Endothelial cell of umbilical vein (primary cell): Measurements from ENCODE around the gene RAB31. TPM values are rescaled to one million over a fixed set of nuclear protein-coding genes. Genes with fewer than 3 reads are reported as not detected.

ENCODE experiments used
- BruUV-seq: library from RNA; stranded (reverse); fragments of 400-500 nt; replicated peaks from 2 replicates; lab custom pipeline; 2021; lab: Mats Ljungman, UMichigan
- CTCF ChIA-PET: fragments of 300-600, 350-600 bp; sonication (Branson Sonifier 250); formaldehyde crosslinking; loops from one replicate; lab custom pipeline; 2021; ENCODE audit warnings: antibody characterized with exemption, inconsistent platforms; lab: Charles Lee
- POLR2A ChIA-PET: fragments of 300-600, 350-600 bp; sonication (Branson Sonifier 250); formaldehyde crosslinking; loops from one replicate; lab custom pipeline; 2021; ENCODE audit warnings: antibody characterized with exemption, inconsistent platforms; lab: Charles Lee
- DNase-seq: peaks from one replicate; pipeline ENCODE4 v3.0.0-alpha.2; 2011; ENCODE audit warnings: low read depth, low spot score
- FAIRE-seq: peaks from 2 replicates; lab custom pipeline; 2011; peaks lifted over from hg19 to GRCh38; lab: Jason Lieb, UNC
- H2AFZ ChIP-seq: 2 replicates; pipeline ENCODE4 v1.6.0; 2012; ENCODE audit warnings: low read depth, low read length, control low read depth, inconsistent platforms
- H3K27ac ChIP-seq: 2 replicates; pipeline ENCODE4 v1.5.1; 2011; ENCODE audit warnings: low read depth, mild to moderate bottlenecking, control low read depth, low read length, moderate library complexity; ENCODE audit not compliant: insufficient read depth
- H3K27me3 ChIP-seq, 2 experiments: 2 replicates each; pipeline versions ENCODE4 v1.6.0 to v1.6.1; 2011; ENCODE audit warnings: low read length in 2 of 2, mixed read lengths in 1 of 2; ENCODE audit not compliant: control insufficient read depth in 2 of 2, insufficient read depth in 2 of 2
- H3K36me3 ChIP-seq, 2 experiments: 2 replicates in 1 of 2; 3 replicates in 1 of 2; pipeline ENCODE4 v1.5.1; 2011; ENCODE audit warnings: low read length in 2 of 2, mild to moderate bottlenecking in 1 of 2, moderate library complexity in 1 of 2; ENCODE audit not compliant: control insufficient read depth in 2 of 2, insufficient read depth in 2 of 2; ENCODE audit errors: extremely low read depth in 1 of 2
- H3K4me1 ChIP-seq: 3 replicates; pipeline ENCODE4 v1.5.1; 2011; ENCODE audit warnings: mild to moderate bottlenecking, low read length; ENCODE audit not compliant: control insufficient read depth, insufficient read depth; ENCODE audit errors: extremely low read depth
- H3K4me2 ChIP-seq: 2 replicates; pipeline ENCODE4 v1.6.1; 2011; ENCODE audit warnings: low read length, control low read depth, mixed read lengths; ENCODE audit not compliant: insufficient read depth
- H3K4me3 ChIP-seq, 3 experiments: fragments of 200-600 bp in 1 of 3; sonication (generic), shearing (Covaris generic) in 1 of 3; replicated peaks in 1 of 3; 2 replicates each; pipeline ENCODE4 v1.5.1; 2011 to 2016; ENCODE audit warnings: control low read depth in 3 of 3, low read length in 3 of 3, mild to moderate bottlenecking in 2 of 3, inconsistent platforms in 1 of 3, low read depth in 1 of 3, moderate library complexity in 1 of 3; ENCODE audit not compliant: insufficient read depth in 1 of 3
- H3K79me2 ChIP-seq: 2 replicates; pipeline ENCODE4 v1.6.0; 2012; ENCODE audit warnings: low read length, inconsistent platforms; ENCODE audit not compliant: control insufficient read depth, insufficient read depth
- H3K9ac ChIP-seq: replicated peaks from 2 replicates; pipeline ENCODE3; 2011; ENCODE audit warnings: low read length, control low read depth; ENCODE audit not compliant: insufficient read depth; ENCODE audit errors: extremely low read depth
- H3K9me1 ChIP-seq: replicated peaks from 3 replicates; pipeline ENCODE4 v1.6.0; 2011; ENCODE audit warnings: mild to moderate bottlenecking, low read length; ENCODE audit not compliant: control insufficient read depth, insufficient read depth; ENCODE audit errors: extremely low read depth
- H3K9me3 ChIP-seq: replicated peaks from 2 replicates; pipeline ENCODE4 v1.5.1; 2012; ENCODE audit warnings: low read length, inconsistent platforms; ENCODE audit not compliant: control insufficient read depth, insufficient read depth
- H4K20me1 ChIP-seq: replicated peaks from 2 replicates; pipeline ENCODE3; 2011; ENCODE audit warnings: mild to moderate bottlenecking, low read length; ENCODE audit not compliant: control insufficient read depth, insufficient read depth; ENCODE audit errors: extremely low read depth
- EZH2 ChIP-seq: IDR thresholded peaks from 2 replicates; pipeline ENCODE4 v1.6.1; 2012; ENCODE audit warnings: borderline replicate concordance, low read depth, mild to moderate bottlenecking, moderate library complexity, low read length, inconsistent platforms; ENCODE audit not compliant: severe bottlenecking
- FOS ChIP-seq: IDR thresholded peaks from 2 replicates; pipeline ENCODE4 v1.6.1; 2011; ENCODE audit warnings: mild to moderate bottlenecking, low read length, moderate library complexity, borderline replicate concordance; ENCODE audit not compliant: insufficient read depth
- GATA2 ChIP-seq: IDR thresholded peaks from 2 replicates; pipeline ENCODE4 v1.7.0; 2011; ENCODE audit warnings: low read depth, mild to moderate bottlenecking, moderate library complexity, mixed read lengths, low read length; ENCODE audit not compliant: insufficient read length, insufficient read depth
- JUN ChIP-seq: IDR thresholded peaks from 2 replicates; pipeline ENCODE4 v1.6.1; 2011; ENCODE audit warnings: borderline replicate concordance, low read depth; ENCODE audit not compliant: insufficient read length, insufficient read depth
- MYC ChIP-seq: IDR thresholded peaks from one replicate; pipeline ENCODE4 v1.6.1; 2011; ENCODE audit warnings: mild to moderate bottlenecking, low read depth, low read length
- POLR2A ChIP-seq: IDR thresholded peaks from 2 replicates; pipeline ENCODE4 v1.6.1; 2012; ENCODE audit warnings: low read depth, mild to moderate bottlenecking, control low read depth, low read length
- POLR2AphosphoS5 ChIP-seq: IDR thresholded peaks from 2 replicates; pipeline ENCODE4 v1.6.1; 2012; ENCODE audit warnings: low read depth, mild to moderate bottlenecking, control low read depth, low read length, moderate library complexity; ENCODE audit not compliant: insufficient read depth
- dilution Hi-C: fragments of 300-500 bp; cut with MboI; formaldehyde crosslinking; loops from one replicate; pipeline ENCODE4 v1.15.0; 2019; ENCODE audit warnings: low sequenced_read_pairs; ENCODE audit not compliant: extremely low pct_ligation_motif_present
- intact Hi-C: fragments of 100-400 bp; cut with micrococcal nuclease; formaldehyde crosslinking; loops from one replicate; pipeline ENCODE4 v1.10.0; 2022
- polyA plus RNA-seq, 4 experiments: library from polyadenylated mRNA; depleted of rRNA in 3 of 4; stranded (reverse) in 3 of 4; unstranded in 1 of 4; fragments of >200 nt; gene quantifications; 2 replicates each; pipeline versions ENCODE4 v1.2.1 to v1.2.3, GENCODE V29; 2011 to 2012; ENCODE audit warnings: missing spikeins in 1 of 4
- total RNA-seq: library from RNA; stranded (reverse); gene quantifications from 2 replicates; pipeline ENCODE4 v1.2.3, GENCODE V29; 2021
- TF ChIP-seq, protein P1 (sequence below), 2 donors: IDR thresholded peaks; 1 replicate in 1 of 2; 2 replicates in 1 of 2; pipeline ENCODE4 v1.5.1; 2011; ENCODE audit warnings: low read length in 2 of 2, mild to moderate bottlenecking in 2 of 2, moderate library complexity in 2 of 2, control low read depth in 1 of 2, inconsistent platforms in 1 of 2, low read depth in 1 of 2; ENCODE audit not compliant: insufficient read depth in 1 of 2; ENCODE audit errors: extremely low read depth in 1 of 2
- TF ChIP-seq, protein P2 (sequence below): IDR thresholded peaks from 2 replicates; pipeline ENCODE4 v1.6.1; 2011; ENCODE audit not compliant: insufficient read depth, insufficient read length

RAB31 gene
- total and polyA plus RNA-seq, 2 donors (not counting 3 experiments of a cell fraction or from before 2014, with no cell fraction given) = 30.5 TPM

DNA sequence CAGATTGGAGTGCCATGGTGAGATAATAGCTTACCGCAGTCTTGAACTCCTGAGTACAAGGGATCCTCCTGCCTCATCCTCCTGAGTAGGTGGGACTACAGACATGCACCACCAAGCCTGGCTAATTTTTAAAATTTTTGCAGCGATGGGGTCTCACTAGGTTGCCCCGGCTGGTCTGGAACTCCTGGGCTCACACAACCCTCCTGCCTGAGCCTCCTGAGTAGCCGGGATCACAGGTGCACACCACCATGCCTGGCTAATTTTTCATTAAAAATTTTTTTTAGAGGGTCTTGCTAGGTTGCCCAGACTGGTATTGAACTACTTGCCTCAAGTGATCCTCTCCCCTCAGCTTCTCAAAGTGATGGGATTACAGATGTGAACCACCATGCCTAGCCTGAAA, 27.8 kb downstream of the RAB31 start:
- TF ChIP-seq, protein P1, sequence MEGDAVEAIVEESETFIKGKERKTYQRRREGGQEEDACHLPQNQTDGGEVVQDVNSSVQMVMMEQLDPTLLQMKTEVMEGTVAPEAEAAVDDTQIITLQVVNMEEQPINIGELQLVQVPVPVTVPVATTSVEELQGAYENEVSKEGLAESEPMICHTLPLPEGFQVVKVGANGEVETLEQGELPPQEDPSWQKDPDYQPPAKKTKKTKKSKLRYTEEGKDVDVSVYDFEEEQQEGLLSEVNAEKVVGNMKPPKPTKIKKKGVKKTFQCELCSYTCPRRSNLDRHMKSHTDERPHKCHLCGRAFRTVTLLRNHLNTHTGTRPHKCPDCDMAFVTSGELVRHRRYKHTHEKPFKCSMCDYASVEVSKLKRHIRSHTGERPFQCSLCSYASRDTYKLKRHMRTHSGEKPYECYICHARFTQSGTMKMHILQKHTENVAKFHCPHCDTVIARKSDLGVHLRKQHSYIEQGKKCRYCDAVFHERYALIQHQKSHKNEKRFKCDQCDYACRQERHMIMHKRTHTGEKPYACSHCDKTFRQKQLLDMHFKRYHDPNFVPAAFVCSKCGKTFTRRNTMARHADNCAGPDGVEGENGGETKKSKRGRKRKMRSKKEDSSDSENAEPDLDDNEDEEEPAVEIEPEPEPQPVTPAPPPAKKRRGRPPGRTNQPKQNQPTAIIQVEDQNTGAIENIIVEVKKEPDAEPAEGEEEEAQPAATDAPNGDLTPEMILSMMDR (IDR thresholded peaks at IDR 0.05; ENCODE audit: extremely low read depth in 1 of 2, insufficient read depth in 1 of 2, low read depth in 1 of 2, low read length in 2 of 2) = no peak
- TF ChIP-seq POLR2A = no peak
- no peak for TF ChIP-seq MYC
- no peak for TF ChIP-seq JUN
- TF ChIP-seq FOS = no peak
- no peak for TF ChIP-seq POLR2AphosphoS5
- TF ChIP-seq, protein P2, sequence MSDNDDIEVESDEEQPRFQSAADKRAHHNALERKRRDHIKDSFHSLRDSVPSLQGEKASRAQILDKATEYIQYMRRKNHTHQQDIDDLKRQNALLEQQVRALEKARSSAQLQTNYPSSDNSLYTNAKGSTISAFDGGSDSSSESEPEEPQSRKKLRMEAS = no peak
- TF ChIP-seq GATA2 = no peak
- TF ChIP-seq EZH2 = no peak
- Histone ChIP-seq H3K4me3 (no peak overlapping the region), H3K9ac (no peak overlapping the region), H3K9me3 (no peaks in the 10 kb centered on the region), H3K9me1 (no peaks in the 10 kb centered on the region), H4K20me1 (no peaks in the 10 kb centered on the region), H3K27ac (no peak overlapping the region), H3K79me2 (peaks cover 2% of the 10 kb centered on the region), H2AFZ (no peak overlapping the region), H3K4me2 (no peak overlapping the region), H3K4me1 (peaks cover 21% of the 10 kb centered on the region), H3K36me3 (peaks cover 0 to 3% of the 10 kb centered on the region in 2 experiments), H3K27me3 (no peaks in the 10 kb centered on the region)
- CTCF ChIA-PET = no interaction called here
- dilution Hi-C loops (no loop called here), intact Hi-C loops (no loop called here)
- DNase-seq = no peak
- BruUV-seq = no TSS peak
- POLR2A ChIA-PET = no interaction called here
- FAIRE-seq = no peak
